T-helper 2 cell treated with Interferon-gamma antibody and Interleukin-4, amounts not matched to agents 5 μg/mL and 100 μg/mL, for 36 hours (primary cell): ENCODE results near the gene TENM4.

Experiments
- DNase-seq: peaks from one replicate; pipeline ENCODE4 v3.0.0; 2021; ENCODE audit warnings: low spot score
- H3K27ac Mint-ChIP-seq: one replicate; pipeline ENCODE4 v1.8.0; 2021; ENCODE audit warnings: mild to moderate bottlenecking, mixed read lengths
- H3K27me3 Mint-ChIP-seq: one replicate; pipeline ENCODE4 v1.8.0; 2021; ENCODE audit warnings: low read depth, mixed read lengths
- H3K36me3 Mint-ChIP-seq: one replicate; pipeline ENCODE4 v1.8.0; 2021; ENCODE audit warnings: low read depth, mixed read lengths
- H3K4me1 Mint-ChIP-seq: one replicate; pipeline ENCODE4 v1.8.0; 2021; ENCODE audit warnings: low read depth, mixed read lengths
- H3K4me3 Mint-ChIP-seq: one replicate; pipeline ENCODE4 v1.8.0; 2022; ENCODE audit warnings: mild to moderate bottlenecking, moderate library complexity, mixed read lengths
- H3K9me3 Mint-ChIP-seq: one replicate; pipeline ENCODE4 v1.8.0; 2021; ENCODE audit warnings: mixed read lengths

Gene TENM4

DNA sequence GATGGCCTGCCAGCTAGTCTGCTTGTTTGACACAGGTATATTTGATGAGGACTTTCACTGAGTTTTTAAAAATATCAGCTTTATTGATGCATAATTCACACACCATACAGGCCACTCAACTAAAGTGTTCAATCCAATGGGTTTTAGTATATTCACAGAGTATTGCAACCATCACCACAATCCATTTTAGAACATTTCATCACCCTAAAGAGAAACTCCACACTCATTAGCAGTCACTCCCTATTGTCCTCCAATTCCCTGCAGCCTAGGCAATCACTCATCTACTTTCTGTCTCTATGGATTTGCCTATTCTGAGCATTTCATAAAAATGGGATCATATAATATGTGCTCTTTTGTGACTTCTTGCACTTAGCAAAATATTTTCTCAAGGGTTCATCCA, 468.2 kb downstream of the TENM4 start:
- DNase-seq: no peak
- Mint-ChIP-seq H3K27ac (no peak overlapping the region), H3K36me3 (no peaks in the 10 kb centered on the region), H3K4me3 (no peak overlapping the region), H3K9me3 (no peaks in the 10 kb centered on the region), H3K27me3 (peaks cover 7% of the 10 kb centered on the region), H3K4me1 (no peaks in the 10 kb centered on the region)

DNA sequence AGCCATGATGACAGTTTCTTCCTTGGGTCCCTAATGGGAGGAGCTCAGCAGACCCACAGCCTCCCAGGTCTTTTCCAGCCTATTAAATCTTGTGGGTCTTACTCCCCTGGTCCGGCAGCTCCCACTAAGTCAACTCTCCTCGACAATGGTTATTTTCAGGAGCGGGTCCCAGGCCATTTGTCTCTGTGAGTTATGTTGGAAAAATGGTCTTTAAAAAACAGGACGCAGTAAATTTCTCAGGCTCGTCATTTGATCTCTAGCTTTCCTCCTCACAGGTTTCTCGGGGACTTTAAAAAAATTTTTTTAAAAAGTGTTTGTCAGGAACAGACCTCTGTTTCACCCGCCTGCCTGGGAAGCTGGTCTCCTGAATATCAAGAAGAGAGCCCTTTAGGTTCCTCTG, 468.7 kb downstream of the TENM4 start:
- no peak for DNase-seq
- Mint-ChIP-seq H3K27ac (no peak overlapping the region), H3K36me3 (no peaks in the 10 kb centered on the region), H3K4me3 (no peak overlapping the region), H3K27me3 (peaks cover 7% of the 10 kb centered on the region), H3K9me3 (no peaks in the 10 kb centered on the region), H3K4me1 (no peaks in the 10 kb centered on the region)

DNA sequence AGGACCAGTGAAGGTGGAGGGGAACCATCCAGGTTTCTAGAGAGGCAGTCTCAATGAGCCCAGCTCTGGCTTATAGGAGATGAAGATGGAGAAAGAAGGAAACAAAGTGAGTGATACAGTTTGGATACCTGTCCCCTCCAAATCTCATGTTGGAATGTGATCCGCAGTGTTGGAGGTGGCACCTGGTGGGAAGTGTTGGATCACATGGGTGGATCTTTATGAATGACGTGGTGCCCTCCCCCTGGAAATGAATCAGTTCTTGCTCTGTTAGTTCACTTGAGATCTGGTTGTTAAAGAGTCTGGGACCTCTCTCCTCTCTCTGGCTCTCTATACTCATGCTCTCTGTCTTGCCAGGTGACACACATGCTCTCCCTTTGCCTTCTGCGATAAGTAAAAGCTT, 473.0 kb downstream of the TENM4 start:
- Mint-ChIP-seq H3K36me3 (no peaks in the 10 kb centered on the region), H3K4me1 (no peaks in the 10 kb centered on the region), H3K4me3 (no peak overlapping the region), H3K27ac (no peak overlapping the region), H3K9me3 (no peaks in the 10 kb centered on the region), H3K27me3 (peaks cover 11% of the 10 kb centered on the region)
- DNase-seq: no peak

DNA sequence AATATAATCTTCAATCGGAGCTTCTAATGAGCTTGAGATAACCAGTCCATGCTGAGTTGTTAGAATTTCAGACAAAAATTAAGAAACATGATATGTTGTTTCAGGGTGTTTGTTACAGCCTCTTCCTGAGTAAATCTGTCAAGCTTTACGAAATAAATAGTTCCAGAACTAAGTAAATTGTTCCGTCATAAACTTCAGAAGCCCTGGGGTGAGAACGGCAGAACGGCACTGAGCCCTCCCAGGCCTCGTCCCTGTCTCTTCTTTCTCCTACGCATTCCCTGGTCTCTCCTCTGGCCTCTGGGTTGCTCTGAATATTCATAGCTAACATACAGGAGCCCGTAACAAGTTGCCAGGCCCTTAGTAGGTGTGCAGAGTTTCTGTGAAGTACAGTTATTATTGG, 475.4 kb downstream of the TENM4 start:
- Mint-ChIP-seq H3K27ac (no peak overlapping the region), H3K4me1 (no peaks in the 10 kb centered on the region), H3K36me3 (no peaks in the 10 kb centered on the region), H3K9me3 (no peaks in the 10 kb centered on the region), H3K27me3 (peaks cover 34% of the 10 kb centered on the region), H3K4me3 (no peak overlapping the region)
- no peak for DNase-seq

DNA sequence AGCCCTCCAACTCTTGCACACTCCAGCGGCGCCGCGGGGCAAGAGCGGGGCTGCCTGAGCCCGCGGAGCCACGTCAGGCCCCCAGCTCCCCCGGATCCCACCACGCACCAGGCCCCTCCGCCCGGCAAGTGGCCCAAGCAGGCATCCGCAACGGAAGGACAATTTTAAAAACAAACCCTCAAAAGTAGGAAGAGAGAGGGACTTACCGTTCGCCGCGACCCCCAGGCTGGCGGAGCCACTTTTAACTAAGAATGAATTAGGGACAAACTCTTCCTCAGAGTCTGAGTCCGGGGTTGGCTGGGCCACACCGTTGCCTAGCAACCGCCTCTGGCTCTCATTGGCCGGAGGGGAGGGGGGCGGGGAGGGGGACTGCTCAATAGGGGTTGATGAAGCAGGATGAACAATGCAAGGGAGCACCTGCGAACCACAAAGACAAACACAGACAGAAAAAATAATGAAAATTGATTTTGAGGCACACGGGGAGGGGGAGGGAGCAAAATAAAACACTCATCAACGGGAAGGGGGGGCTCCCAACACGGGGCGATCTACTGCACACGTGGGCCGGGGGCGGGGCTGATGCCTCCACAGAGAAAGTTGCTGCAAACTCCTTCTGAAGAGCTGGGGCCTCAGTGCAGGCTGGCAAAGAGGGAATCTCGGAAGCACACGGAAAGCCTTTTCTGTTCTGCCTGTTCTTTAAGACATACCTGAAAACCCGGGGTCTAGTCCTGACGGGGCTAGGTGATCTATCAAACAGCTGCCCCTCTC, 478.7 kb downstream of the TENM4 start:
- Mint-ChIP-seq H3K27me3 (peaks cover 30% of the 10 kb centered on the region), H3K4me3 (no peak overlapping the region), H3K27ac (no peak overlapping the region), H3K36me3 (no peaks in the 10 kb centered on the region), H3K9me3 (no peaks in the 10 kb centered on the region), H3K4me1 (no peaks in the 10 kb centered on the region)
- DNase-seq: no peak

DNA sequence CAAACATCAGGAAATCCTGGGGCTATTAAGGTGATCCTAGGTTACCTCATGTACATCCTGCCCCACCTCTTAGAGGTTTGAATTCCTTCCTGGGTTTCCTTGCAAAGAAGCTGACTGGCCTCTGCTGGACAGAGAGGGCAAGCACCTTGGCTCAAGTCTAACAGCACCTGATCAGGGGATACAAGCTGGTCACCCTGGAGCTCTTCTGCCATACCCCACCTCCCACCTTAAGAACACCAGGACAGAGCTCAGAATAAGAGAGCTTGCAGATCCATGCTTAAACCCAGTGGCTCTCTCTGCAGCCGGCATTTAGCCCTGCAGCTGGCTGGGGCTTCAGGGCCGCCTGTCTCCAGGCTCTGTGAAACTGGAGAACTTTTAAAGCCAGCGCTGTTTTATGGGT, 479.6 kb downstream of the TENM4 start:
- H3K4me1 Mint-ChIP-seq: no peaks in the 10 kb centered on the region
- H3K27ac Mint-ChIP-seq: no peak overlapping the region
- H3K27me3 Mint-ChIP-seq: peaks cover 28% of the 10 kb centered on the region
- DNase-seq: no peak
- no peaks in the 10 kb centered on the region for H3K9me3 Mint-ChIP-seq
- no peaks in the 10 kb centered on the region for H3K36me3 Mint-ChIP-seq
- H3K4me3 Mint-ChIP-seq: no peak overlapping the region

DNA sequence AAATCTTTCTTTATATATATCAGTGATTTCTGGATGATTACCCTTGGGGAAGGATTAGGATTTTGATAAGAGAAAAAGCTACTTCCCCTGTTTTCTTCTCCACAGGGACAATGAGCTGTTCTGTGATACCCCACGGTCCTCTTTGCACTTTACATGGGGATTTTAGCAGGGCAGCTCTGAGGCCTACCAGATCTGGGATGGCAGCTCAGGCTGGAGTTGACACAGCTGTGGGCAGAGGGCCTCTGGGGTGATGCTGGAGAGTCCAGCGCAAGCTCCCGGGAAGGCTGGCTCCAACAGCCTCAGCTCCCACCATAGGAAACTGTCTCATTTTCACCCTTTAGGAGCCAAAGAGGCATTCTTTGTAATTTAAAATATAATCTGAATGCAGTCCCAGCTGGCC, 482.4 kb downstream of the TENM4 start:
- no peaks in the 10 kb centered on the region for H3K4me1 Mint-ChIP-seq
- DNase-seq: no peak
- no peak overlapping the region for H3K4me3 Mint-ChIP-seq
- no peaks in the 10 kb centered on the region for H3K36me3 Mint-ChIP-seq
- peaks cover 28% of the 10 kb centered on the region for H3K27me3 Mint-ChIP-seq
- H3K27ac Mint-ChIP-seq: no peak overlapping the region
- H3K9me3 Mint-ChIP-seq: no peaks in the 10 kb centered on the region

DNA sequence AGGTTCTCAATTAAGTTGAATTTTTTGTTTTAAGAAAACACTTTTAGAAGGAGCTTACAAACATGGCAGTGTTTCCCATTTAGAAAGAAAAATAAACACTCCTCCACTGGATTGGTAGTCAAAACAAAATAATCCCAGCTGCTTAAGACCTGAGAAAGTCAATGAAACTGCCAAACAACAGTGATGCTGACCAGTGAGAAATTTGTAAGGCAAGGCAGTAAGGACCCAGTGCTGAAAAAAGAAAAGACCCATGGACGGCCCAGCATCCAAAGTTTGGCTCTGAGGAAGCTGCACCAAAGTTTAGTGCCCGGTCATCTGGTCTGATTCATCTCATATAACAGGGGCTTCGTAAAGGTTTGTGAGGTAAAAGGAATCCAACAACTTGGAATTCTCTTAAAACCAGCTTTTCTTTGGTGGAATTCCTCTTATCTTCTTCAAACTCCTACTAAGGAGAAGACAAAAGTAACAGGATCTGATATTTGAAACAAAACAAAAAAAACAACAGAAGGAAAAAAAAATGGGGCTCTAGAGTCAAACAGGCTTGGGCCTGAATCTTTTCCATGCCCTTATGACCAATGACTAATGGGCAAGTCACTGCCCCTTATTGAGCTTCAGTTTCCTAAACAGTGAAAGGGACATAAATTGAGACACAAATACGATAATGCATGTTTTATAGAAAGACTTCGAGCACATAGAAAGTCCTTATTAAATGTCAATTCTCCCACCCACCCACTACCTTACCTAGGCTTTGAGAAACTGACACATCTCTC, 483.2 kb downstream of the TENM4 start:
- no peak overlapping the region for H3K27ac Mint-ChIP-seq
- DNase-seq: no peak
- H3K27me3 Mint-ChIP-seq: peaks cover 24% of the 10 kb centered on the region
- H3K36me3 Mint-ChIP-seq: no peaks in the 10 kb centered on the region
- H3K4me1 Mint-ChIP-seq: no peaks in the 10 kb centered on the region
- no peaks in the 10 kb centered on the region for H3K9me3 Mint-ChIP-seq
- no peak overlapping the region for H3K4me3 Mint-ChIP-seq

DNA sequence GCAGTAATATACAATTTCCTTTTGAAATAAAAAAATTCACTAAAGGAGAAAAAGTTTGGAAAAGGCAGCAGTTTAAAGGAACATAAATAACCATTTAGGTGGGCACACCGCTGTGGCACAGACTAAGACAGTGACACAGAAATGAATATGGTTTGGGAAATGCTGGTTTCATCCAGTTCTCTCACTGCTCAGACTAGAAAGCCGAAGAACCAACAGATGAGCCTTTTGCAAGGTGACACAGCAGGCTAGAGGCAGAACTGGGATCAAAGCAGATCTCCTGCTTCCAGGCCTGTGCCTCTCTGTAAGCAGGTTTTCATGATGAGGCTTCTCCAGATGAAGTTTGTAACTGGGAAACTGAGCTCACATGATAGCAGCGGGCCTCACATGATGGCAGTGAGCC, 486.1 kb downstream of the TENM4 start:
- Mint-ChIP-seq H3K27ac (no peak overlapping the region), H3K4me1 (no peaks in the 10 kb centered on the region), H3K27me3 (peaks cover 4% of the 10 kb centered on the region), H3K36me3 (no peaks in the 10 kb centered on the region), H3K4me3 (no peak overlapping the region), H3K9me3 (no peaks in the 10 kb centered on the region)
- DNase-seq: no peak

DNA sequence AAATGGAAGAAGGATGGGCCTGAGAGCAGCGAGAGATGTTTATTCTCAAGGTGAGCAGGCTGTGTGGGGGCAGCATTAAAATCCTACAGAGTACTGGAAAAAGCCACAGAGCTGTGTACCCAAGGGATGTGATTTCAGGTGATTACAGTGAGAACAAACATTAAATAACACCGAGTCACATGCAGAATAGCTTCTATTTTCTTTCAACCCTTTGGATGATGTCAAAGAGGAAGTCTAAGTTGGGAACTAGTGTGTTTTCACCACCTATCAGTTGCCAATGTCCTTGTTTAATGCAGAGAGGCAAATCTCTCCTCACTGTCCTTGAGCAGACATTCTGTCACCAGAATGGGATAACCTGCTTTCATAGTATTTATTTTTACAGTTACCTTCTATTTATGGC, 486.6 kb downstream of the TENM4 start:
- no peak overlapping the region for H3K27ac Mint-ChIP-seq
- no peaks in the 10 kb centered on the region for H3K4me1 Mint-ChIP-seq
- no peaks in the 10 kb centered on the region for H3K9me3 Mint-ChIP-seq
- peaks cover 4% of the 10 kb centered on the region for H3K27me3 Mint-ChIP-seq
- no peak for DNase-seq
- no peaks in the 10 kb centered on the region for H3K36me3 Mint-ChIP-seq
- H3K4me3 Mint-ChIP-seq: no peak overlapping the region

DNA sequence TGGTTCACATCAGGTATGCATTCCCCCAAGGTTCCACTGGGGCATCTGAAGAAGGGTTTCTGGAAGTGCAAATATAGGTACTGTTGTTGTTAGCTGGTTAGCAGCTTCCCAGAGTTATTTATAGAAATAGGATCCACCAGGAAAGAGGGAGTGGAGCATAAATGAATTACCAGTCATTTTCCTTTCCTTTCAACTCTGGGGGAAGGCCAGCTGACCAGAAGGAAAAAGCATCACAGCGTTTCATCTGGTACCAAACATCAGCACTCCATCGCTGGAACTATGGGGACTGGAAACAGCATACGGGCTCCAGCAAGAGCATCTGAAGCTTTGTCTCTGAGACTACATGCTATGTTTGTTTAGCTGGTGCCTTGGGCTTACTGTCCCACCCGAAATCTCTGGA, 487.9 kb downstream of the TENM4 start:
- no peak for DNase-seq
- Mint-ChIP-seq H3K27me3 (peaks cover 4% of the 10 kb centered on the region), H3K4me3 (no peak overlapping the region), H3K9me3 (no peaks in the 10 kb centered on the region), H3K36me3 (no peaks in the 10 kb centered on the region), H3K27ac (no peak overlapping the region), H3K4me1 (no peaks in the 10 kb centered on the region)

DNA sequence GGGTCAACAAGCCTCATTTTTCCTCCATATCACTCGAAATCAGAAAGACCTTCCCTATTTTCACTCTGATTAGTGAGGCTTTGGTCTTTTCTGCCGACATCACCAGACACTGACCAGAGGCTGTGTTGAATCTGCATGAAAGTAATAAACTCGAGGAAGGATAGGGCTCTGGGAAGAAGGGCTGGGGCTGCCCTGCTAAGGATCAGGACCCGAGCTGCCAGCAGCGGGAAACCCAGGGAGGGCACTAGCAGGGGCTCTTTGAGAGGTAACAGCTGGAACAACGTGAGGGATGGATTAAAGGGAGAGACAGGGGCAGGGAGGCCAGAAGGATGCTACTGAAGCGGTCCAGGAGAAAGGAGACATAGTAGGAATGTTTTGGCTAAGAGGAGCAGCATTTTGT, 488.7 kb downstream of the TENM4 start:
- Mint-ChIP-seq H3K27me3 (peaks cover 4% of the 10 kb centered on the region), H3K4me1 (no peaks in the 10 kb centered on the region), H3K27ac (no peak overlapping the region), H3K4me3 (no peak overlapping the region), H3K36me3 (no peaks in the 10 kb centered on the region), H3K9me3 (no peaks in the 10 kb centered on the region)
- no peak for DNase-seq

DNA sequence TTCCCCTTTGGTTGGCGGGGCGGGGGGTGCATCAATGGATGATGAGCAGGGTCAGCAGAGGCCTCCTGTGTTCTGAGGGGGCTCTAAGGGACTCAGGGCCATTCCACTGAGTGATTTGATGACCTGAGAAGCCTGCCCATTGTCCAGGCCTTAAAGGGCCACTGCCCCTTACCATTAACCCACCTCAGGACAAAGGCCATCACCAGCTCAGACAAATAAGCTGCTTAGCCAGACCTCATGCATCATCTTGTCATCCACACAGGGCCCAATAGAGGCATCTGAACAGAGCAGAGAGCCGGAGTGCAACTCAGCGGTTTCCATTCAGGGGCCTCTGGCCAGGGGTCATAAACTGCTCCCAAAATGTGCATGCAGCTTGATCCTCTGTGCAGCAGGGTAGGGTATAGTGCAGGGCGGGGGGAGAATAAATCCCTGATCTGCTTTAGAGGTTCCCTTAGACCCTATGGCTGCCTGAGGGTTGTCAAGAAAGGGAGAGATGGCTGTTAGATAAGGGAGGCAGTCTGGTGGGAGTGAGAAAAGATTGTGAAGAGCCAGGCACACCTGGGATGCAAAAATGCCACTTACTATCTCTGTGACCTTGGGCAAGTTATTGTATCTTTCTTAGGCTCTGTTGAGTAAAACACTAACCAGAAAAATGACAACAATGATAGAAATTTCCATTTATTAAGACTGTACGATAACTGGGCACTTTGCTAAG, 490.7 kb downstream of the TENM4 start:
- Mint-ChIP-seq H3K27ac (no peak overlapping the region), H3K9me3 (no peaks in the 10 kb centered on the region), H3K4me1 (no peaks in the 10 kb centered on the region), H3K27me3 (peaks cover 6% of the 10 kb centered on the region), H3K4me3 (no peak overlapping the region), H3K36me3 (no peaks in the 10 kb centered on the region)
- DNase-seq: no peak
